Left forelimb (tissue), 1 donor: ENCODE results near the gene XIRP2.

Experiments used
- DNase-seq: peaks from one replicate; pipeline ENCODE4 v3.0.0-alpha.2; 2018; ENCODE audit warnings: low spot score

The XIRP2 gene, protein sequence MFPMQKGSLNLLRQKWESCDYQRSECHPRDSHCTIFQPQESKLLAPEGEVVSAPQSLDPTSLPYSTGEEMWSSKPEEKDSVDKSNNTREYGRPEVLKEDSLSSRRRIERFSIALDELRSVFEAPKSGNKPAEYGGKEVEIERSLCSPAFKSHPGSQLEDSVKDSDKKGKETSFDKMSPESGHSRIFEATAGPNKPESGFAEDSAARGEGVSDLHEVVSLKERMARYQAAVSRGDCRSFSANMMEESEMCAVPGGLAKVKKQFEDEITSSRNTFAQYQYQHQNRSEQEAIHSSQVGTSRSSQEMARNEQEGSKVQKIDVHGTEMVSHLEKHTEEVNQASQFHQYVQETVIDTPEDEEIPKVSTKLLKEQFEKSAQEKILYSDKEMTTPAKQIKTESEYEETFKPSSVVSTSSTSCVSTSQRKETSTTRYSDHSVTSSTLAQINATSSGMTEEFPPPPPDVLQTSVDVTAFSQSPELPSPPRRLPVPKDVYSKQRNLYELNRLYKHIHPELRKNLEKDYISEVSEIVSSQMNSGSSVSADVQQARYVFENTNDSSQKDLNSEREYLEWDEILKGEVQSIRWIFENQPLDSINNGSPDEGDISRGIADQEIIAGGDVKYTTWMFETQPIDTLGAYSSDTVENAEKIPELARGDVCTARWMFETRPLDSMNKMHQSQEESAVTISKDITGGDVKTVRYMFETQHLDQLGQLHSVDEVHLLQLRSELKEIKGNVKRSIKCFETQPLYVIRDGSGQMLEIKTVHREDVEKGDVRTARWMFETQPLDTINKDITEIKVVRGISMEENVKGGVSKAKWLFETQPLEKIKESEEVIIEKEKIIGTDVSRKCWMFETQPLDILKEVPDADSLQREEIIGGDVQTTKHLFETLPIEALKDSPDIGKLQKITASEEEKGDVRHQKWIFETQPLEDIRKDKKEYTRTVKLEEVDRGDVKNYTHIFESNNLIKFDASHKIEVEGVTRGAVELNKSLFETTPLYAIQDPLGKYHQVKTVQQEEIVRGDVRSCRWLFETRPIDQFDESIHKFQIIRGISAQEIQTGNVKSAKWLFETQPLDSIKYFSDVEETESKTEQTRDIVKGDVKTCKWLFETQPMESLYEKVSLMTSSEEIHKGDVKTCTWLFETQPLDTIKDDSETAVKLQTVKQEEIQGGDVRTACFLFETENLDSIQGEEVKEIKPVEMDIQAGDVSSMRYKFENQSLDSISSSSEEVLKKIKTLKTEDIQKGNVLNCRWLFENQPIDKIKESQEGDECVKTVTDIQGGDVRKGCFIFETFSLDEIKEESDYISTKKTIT (N-terminal part only)

DNA sequence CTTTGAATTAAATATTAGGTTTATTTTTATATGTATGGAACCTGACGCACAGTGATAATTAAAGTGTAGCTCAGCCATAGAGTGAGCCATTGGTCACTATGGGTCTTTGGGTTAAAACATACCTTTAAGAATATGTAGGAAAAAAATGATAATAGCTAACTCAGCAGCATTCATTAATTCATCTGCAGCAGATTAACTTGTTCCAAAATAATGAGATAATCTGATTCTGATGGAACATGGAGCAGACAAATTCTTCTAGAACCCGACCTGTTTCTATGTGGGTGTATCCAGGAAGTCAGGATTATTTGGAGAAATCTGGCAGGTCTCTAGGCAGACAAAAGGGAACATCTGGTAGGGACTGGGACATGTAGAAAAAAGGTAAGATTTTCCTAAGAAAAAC, at the start of gene XIRP2:
Gene XIRP2 (plus strand): TSS at position 301 of the 400 bp plus-strand sequence. CDS start 15,003 bp downstream, outside the sequence.
- DNase-seq, result no peak

GRCh38 chr2:166841152-166841551, 47.1 kb upstream of the XIRP2 start:
- DNase-seq, result no peak

DNA sequence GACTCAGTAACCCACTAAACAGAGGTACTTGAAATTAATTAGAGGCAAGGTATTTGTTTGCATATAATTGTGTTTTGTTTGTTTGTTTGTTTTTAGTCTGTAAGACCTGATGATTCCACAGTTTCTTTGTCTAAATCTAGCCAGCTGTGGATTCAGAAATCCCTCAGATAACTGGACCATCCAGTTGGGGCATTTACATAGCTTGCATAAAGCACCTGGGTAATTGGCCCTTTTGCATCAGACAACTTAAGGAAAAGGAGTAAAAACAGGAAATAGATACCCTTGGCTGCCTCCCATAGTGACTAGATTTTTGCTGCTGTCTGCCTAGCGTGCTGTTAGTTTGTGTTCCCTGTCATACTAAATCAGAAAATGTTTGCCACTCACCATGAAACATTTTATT, 46.6 kb upstream of the XIRP2 start:
- DNase-seq, result no peak

GRCh38 chr2:166844111-166844510, 44.2 kb upstream of the XIRP2 start:
- no peak for DNase-seq

GRCh38 chr2:166862468-166863132, 25.7 kb upstream of the XIRP2 start:
- no peak for DNase-seq

GRCh38 chr2:166867874-166868514, 20.3 kb upstream of the XIRP2 start:
- DNase-seq, result no peak

GRCh38 chr2:166870346-166870745, 17.9 kb upstream of the XIRP2 start:
- no peak for DNase-seq

DNA sequence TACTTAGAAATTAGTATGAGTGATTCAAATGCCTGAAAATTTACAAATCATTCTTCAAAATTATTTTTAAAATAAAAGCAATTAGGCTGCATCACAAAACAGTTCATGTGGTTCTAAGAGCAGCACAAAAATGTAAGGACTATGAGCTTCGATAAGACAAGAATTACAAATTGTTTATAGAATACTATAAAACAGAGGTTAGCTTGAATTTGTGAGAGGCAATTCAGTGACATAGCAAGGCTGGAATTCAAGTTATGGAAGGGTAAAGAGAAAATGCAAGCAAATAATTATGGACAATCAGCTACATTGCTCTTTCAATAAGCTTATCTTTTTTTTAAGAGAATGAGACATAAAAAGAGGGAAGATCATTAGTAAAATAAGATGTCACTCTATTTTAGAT, 7.1 kb upstream of the XIRP2 start:
- no peak for DNase-seq

DNA sequence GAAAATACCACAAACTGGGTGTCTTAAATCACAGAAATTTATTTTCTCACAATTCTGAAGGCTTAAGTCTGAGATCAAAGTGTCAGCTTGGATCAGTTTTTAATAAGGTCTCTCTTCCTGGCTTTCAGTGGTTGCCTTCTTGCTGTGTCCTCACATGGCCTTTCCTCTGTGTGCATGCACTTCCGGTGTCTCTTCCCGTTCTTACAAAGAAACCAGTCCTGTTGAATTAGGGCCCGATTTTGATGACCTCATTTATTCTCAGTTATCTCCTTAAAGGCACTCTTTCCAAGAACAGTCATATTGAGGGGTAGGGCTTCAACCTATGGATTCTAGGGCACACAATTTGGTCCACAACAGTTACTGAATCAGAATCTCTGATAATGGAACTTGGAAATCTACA, 5.4 kb upstream of the XIRP2 start:
- no peak for DNase-seq

- no peak for DNase-seq
Measured at GRCh38 chr2:166891727-166892126, 3.4 kb downstream of the XIRP2 start.

- no peak for DNase-seq
Measured at GRCh38 chr2:166892397-166892796, 4.1 kb downstream of the XIRP2 start.

- no peak for DNase-seq
Measured at GRCh38 chr2:166895243-166895642, 7.0 kb downstream of the XIRP2 start.

- no peak for DNase-seq
Measured at GRCh38 chr2:166897666-166898065, 9.4 kb downstream of the XIRP2 start.

- DNase-seq, result no peak
Measured at GRCh38 chr2:166899676-166900075, 11.4 kb downstream of the XIRP2 start.

DNA sequence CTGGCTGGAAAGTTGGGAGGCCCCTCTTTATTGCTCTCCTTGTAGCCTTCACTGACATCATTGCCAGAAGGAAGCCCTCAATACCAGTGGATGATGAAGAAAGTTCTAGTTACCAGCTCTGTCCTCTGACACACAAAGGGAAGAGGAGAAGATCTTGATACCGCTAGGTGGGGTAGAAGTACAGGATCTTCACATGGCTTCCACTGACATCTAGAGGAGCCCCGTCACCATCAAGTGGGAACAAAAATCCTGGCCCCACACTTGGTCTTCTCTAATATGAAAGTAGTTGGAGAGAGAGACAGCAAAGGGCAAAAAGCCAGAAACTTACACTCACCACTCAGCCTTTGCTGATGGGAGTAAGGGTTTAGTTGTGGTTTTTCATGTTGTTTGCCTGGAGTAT, 12.4 kb downstream of the XIRP2 start:
- DNase-seq, result no peak

- no peak for DNase-seq
Measured at GRCh38 chr2:166901336-166901735, 13.1 kb downstream of the XIRP2 start.

DNA sequence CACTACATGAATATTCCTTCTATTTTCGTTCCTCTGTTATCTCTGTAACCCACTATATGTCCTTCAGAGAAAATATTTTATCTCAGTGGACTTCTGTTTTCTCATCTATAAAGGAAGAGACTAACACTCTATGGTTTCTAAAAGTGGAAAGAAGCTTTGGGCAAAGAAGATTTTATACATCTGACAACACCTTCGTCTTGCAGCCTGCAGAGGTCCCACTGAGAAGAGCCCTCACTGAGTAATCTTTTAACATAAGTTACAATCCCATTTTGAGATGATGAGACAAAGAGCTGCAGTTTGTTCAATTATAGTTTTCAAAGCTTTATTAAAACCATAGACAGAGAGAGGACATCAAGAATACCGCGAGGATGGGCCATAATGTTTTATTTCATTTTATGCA, 28.7 kb downstream of the XIRP2 start:
- DNase-seq, result no peak

GRCh38 chr2:166917415-166917814, 29.1 kb downstream of the XIRP2 start:
- DNase-seq, result no peak

DNA sequence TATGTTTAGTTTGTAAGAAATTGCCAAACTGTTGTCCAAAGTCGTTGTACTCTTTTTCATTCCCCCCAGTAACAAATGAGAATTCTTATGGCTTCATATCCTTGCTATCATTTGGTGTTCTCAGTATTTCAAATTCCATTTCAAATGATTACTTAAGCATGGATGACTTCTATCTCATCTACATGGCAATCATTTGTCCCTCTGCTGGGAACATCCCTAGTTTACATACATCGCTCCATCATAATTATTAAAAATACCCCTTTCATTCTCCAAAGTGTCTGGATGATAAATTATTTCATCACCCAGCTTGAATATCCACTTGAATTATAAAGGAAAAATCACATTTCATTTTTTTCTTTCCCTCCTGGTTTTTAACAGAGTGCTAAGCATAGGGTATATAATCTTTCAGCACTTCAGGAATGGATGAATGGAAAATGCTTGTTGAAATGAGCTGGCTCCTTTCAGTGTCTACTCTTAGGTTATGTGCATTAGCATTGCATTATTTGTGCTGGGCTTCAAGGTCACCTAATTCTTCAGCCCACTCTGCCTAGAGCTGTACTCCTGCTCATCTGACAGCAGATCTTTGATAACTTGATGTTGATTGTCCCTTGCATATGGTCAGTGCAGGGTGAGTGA, 33.1 kb downstream of the XIRP2 start:
- DNase-seq, result no peak

DNA sequence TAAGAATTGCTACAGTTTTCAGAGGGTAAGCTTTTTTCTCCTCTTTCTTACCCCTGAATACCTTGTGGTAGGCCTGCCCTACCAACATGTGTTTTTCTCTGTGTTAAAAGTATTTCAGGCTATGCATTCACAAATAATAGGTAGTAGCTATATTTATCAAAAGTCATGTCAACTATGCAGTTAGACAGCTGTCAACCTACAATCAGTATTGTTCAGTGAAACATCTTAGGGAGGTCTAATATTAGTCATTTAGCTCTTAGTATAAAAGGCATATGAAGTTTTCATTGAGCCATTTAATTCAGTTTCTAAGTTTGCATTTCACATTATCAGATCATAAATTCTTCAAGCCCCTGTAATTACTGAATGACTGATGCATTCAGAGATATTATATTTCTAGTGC, 36.7 kb downstream of the XIRP2 start:
- DNase-seq, result no peak

- no peak for DNase-seq
Measured at GRCh38 chr2:166926657-166927056, 38.4 kb downstream of the XIRP2 start.
